Lower lobe of right lung (tissue), 2 donors: ENCODE data around the gene IQGAP2. TPM values are rescaled to one million over a fixed set of nuclear protein-coding genes. Genes with fewer than 3 reads are reported as not detected.
"Not testable (repeated sequence)": the region's sequence is repeated elsewhere in the genome, so short reads cannot be mapped to it uniquely, and the experiment has no call there.

ENCODE experiments used
- ATAC-seq, 2 donors: fragments of 200-7000 bp; cut with Tn5 transposase; one replicate each; pipeline ENCODE4 v1.9.1; 2020 to 2022; ENCODE audit warnings: mild to moderate bottlenecking in 2 of 2, moderate library complexity in 2 of 2
- DNase-seq: peaks from one replicate; pipeline ENCODE4 v3.0.0-alpha.2; 2020
- H3K27ac ChIP-seq: fragments of 200-600 bp; one replicate; pipeline ENCODE4 v1.8.0; 2022
- H3K27me3 ChIP-seq: fragments of 200-600 bp; one replicate; pipeline ENCODE4 v1.8.0; 2022; ENCODE audit warnings: low read depth
- H3K36me3 ChIP-seq: fragments of 200-600 bp; one replicate; pipeline ENCODE4 v1.8.0; 2022; ENCODE audit warnings: mild to moderate bottlenecking
- H3K4me1 ChIP-seq: fragments of 200-600 bp; one replicate; pipeline ENCODE4 v1.8.0; 2022
- H3K4me3 ChIP-seq: fragments of 200-600 bp; one replicate; pipeline ENCODE4 v1.8.0; 2022; ENCODE audit warnings: mild to moderate bottlenecking
- H3K9me3 ChIP-seq: fragments of 200-600 bp; one replicate; pipeline ENCODE4 v1.8.0; 2022
- CTCF ChIP-seq: fragments of 200-600 bp; IDR thresholded peaks from one replicate; pipeline ENCODE4 v1.8.0; 2022; ENCODE audit warnings: antibody characterized with exemption, mild to moderate bottlenecking
- intact Hi-C: fragments of 100-400 bp; cut with DNase I; formaldehyde crosslinking; loops from one replicate; pipeline ENCODE4 v1.11.0; 2022
- total RNA-seq: library from RNA; stranded (reverse); fragmentation: NEBNext Ultra II Directional; extraction: Animal tissue kit (Norgen Biotek cat#: 25700); gene quantifications from one replicate; pipeline ENCODE4 v1.2.1, GENCODE V29; 2021
- donor health status: DM: no; HTN: yes; CAD: no; lungs with severe emphysema.

The IQGAP2 gene
- total RNA-seq, 1 donor from 2014 or later, result 42.0 TPM

- no peaks in the 10 kb centered on the region for H3K36me3 ChIP-seq
- intact Hi-C loops, result no loop called here
- ATAC-seq, result no peak
- H3K4me3 ChIP-seq, result no peak overlapping the region
- no peak for TF ChIP-seq CTCF
- H3K27ac ChIP-seq, result no peak overlapping the region
- no peaks in the 10 kb centered on the region for H3K9me3 ChIP-seq
- DNase-seq, result no peak
- H3K4me1 ChIP-seq, result no peaks in the 10 kb centered on the region
- H3K27me3 ChIP-seq, result no peaks in the 10 kb centered on the region
These were observed 36.5 kb upstream of the IQGAP2 start for GRCh38 chr5:76366596-76366995.

DNA sequence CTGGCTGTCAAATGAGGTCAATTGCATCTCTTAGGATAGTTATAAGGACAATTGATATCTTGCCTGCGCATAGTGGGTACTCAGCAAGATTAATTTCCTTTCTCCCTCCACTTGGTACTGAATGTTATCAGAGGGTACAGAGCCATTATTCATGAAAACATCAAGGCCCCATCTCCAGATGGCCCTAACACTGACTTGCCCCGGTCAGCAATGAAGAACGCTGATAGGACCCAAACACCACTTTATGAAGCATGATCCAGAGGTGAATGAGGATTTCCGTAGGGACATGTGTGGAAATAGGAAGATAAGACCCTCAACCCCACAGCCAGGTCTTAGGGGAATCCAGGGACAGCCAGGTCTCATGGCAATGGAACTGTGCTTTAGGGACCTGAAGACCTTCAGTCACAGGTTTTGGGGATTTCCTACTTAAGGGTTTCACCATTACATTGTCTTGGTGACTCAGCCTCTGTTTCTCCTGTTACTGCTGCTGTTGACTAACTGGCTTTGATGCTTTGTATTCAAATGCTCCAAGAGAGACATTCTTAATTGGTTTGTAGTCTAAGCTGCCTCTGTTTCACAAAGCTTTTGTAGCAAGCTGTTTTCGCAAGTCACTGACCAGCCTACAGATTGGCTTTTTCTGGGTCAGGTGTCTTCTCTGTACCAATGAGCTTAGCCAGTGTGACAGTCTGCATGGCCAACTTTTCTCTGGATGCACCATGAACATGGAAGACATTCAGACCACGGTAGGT lies 35.3 kb upstream of the IQGAP2 start:
- H3K27me3 ChIP-seq, result no peaks in the 10 kb centered on the region
- no peaks in the 10 kb centered on the region for H3K36me3 ChIP-seq
- no peak for TF ChIP-seq CTCF
- intact Hi-C loops, result no loop called here
- no peak for DNase-seq
- no peak for ATAC-seq
- H3K4me3 ChIP-seq, result no peak overlapping the region
- H3K27ac ChIP-seq, result no peak overlapping the region
- H3K4me1 ChIP-seq, result no peaks in the 10 kb centered on the region
- H3K9me3 ChIP-seq, result no peaks in the 10 kb centered on the region

DNA sequence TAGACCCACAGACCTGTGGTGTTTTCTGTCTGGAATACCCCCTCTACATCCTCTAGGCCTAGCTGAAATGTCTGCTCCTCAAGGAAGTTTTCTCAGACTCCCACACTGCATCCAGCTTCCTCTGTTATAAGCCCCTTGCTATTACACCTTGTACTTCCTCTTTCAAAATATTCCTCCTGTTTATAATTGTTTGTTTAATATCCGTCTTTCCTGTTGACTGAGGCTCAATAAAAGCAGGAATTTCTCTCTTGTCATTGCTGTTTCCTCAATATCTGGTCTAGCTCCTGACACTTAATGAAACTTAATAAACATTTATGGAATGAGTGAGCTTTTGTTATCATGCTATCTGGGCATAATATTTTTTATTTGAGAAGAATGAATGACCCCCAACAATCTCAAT lies 34.1 kb upstream of the IQGAP2 start:
- Histone ChIP-seq H3K4me1 (no peaks in the 10 kb centered on the region), H3K36me3 (no peaks in the 10 kb centered on the region), H3K27ac (no peak overlapping the region), H3K27me3 (no peaks in the 10 kb centered on the region), H3K9me3 (no peaks in the 10 kb centered on the region), H3K4me3 (no peak overlapping the region)
- no peak for ATAC-seq
- intact Hi-C loops, result no loop called here
- no peak for DNase-seq
- TF ChIP-seq CTCF, result no peak

- intact Hi-C loops, H3K36me3 ChIP-seq, H3K4me1 ChIP-seq, ATAC-seq, H3K27ac ChIP-seq, H3K27me3 ChIP-seq, H3K4me3 ChIP-seq, H3K9me3 ChIP-seq, DNase-seq: not testable (repeated sequence)
These were observed 33.4 kb upstream of the IQGAP2 start for GRCh38 chr5:76369668-76370067.

DNA sequence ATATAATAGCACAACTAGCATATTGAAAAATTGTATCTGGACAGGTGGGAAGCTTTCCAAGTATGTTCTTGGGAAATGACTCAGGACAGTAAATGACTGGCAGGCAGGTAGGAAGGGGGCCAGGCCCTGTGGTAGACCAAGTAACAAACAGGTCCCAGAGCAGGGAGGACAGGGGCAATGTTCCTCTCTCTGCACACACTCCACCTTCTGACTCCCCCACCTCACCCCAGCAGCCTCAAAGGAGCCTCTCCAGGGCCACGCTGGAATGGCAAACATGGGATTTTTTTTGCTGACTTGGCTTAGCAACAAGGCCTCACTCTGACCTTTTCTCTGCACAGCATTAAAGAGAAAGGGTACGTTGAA lies 31.1 kb upstream of the IQGAP2 start:
- H3K27ac ChIP-seq, result no peak overlapping the region
- no peaks in the 10 kb centered on the region for H3K4me1 ChIP-seq
- DNase-seq (no peak), ATAC-seq (no peak)
- H3K9me3 ChIP-seq, result no peaks in the 10 kb centered on the region
- no peak overlapping the region for H3K4me3 ChIP-seq
- intact Hi-C loops, result no loop called here
- H3K36me3 ChIP-seq, result no peaks in the 10 kb centered on the region
- TF ChIP-seq CTCF, result no peak
- H3K27me3 ChIP-seq, result no peaks in the 10 kb centered on the region

GRCh38 chr5:76372323-76373054 lies 30.6 kb upstream of the IQGAP2 start:
- no peak overlapping the region for H3K27ac ChIP-seq

More at GRCh38 chr5:76372323-76373054, 30.6 kb upstream of the IQGAP2 start:
- intact Hi-C loops, result no loop called here
- ATAC-seq (no peak), DNase-seq (no peak)
- Histone ChIP-seq H3K4me3 (no peak overlapping the region), H3K36me3 (no peaks in the 10 kb centered on the region), H3K4me1 (no peaks in the 10 kb centered on the region), H3K9me3 (no peaks in the 10 kb centered on the region), H3K27me3 (no peaks in the 10 kb centered on the region)
- no peak for TF ChIP-seq CTCF
